Body of pancreas (tissue), 4 donors: ENCODE measurements around the gene ZNF26.
"Not testable (repeated sequence)": the region's sequence is repeated elsewhere in the genome, so short reads cannot be mapped to it uniquely, and the experiment has no call there.

Experiments
- POLR2A ChIP-seq, 3 donors: fragments of 450-650 bp; IDR thresholded peaks; one replicate each; pipeline ENCODE4 v1.6.1; 2016; ENCODE audit warnings: antibody characterized with exemption in 3 of 3, mild to moderate bottlenecking in 2 of 3
- TF ChIP-seq, protein P1 (sequence below), 7 experiments: fragments of 450-650 bp in 4 of 7; fragments of 200-600 bp in 3 of 7; sonication (generic) in 3 of 7; IDR thresholded peaks; one replicate each; pipeline ENCODE4 v1.5.1; 2016 to 2019; ENCODE audit warnings: antibody characterized with exemption in 7 of 7

DNA sequence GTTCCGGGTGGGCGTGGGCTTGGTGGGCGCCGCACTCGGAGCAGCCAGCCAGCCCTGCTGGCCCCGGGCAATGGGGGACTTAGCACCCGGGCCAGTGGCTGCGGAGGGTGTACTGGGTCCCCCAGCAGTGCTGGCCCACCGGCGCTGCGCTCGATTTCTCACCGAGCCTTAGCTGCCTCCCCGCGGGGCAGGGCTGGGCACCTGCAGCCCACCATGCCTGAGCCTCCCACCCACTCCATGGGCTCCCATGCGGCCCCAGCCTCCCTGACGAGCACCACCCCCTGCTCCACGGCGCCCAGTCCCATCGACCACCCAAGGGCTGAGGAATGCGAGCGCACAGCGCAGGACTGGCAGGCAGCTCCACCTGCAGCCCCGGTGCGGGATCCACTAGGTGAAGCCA, 47.4 kb upstream of the ZNF26 start:
- TF ChIP-seq, protein P1, sequence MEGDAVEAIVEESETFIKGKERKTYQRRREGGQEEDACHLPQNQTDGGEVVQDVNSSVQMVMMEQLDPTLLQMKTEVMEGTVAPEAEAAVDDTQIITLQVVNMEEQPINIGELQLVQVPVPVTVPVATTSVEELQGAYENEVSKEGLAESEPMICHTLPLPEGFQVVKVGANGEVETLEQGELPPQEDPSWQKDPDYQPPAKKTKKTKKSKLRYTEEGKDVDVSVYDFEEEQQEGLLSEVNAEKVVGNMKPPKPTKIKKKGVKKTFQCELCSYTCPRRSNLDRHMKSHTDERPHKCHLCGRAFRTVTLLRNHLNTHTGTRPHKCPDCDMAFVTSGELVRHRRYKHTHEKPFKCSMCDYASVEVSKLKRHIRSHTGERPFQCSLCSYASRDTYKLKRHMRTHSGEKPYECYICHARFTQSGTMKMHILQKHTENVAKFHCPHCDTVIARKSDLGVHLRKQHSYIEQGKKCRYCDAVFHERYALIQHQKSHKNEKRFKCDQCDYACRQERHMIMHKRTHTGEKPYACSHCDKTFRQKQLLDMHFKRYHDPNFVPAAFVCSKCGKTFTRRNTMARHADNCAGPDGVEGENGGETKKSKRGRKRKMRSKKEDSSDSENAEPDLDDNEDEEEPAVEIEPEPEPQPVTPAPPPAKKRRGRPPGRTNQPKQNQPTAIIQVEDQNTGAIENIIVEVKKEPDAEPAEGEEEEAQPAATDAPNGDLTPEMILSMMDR (IDR thresholded peaks at IDR 0.05) = not testable (repeated sequence)
- not testable (repeated sequence) for TF ChIP-seq POLR2A (IDR thresholded peaks at IDR 0.05)
